ENCODE data around the gene TAF4.
"Not testable (repeated sequence)": the region's sequence is repeated elsewhere in the genome, so short reads cannot be mapped to it uniquely, and the experiment has no call there.

The TAF4 gene

DNA sequence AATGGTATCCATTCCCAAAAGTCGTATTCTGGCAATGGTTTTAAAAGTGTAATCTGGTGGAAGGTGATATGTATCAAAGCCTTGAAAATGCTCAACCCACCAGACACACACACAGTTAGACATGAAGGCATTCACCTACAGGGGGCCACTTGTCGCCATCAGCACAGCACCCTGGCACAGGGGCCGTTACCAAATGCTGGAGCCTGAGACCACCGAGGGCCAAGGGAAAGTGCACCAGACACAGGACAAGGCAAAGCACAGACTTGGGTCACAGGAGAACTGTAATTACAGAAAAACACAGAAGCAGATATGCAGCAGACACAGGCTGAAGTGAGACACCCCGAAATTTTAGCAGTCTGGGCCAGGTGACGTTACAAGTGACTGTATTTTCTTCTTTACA, 9.3 kb downstream of the TAF4 start:
- DNase-seq (ENCODE audit: low read depth, low spot score): no peak

DNA sequence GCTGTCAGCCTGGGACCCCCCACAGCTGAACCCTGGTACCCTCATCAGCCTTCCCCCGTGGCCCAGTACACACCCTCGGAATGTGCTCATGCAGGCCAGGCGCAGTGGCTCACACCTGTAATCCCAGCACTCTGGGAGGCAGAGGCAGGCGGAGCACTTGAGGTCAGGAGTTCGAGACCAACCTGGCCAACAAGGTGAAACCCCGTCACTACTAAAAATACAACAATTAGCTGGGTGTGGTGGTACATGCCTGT, 9.9 kb downstream of the TAF4 start:
- DNase-seq (ENCODE audit: low read depth, low spot score): not testable (repeated sequence)

DNA sequence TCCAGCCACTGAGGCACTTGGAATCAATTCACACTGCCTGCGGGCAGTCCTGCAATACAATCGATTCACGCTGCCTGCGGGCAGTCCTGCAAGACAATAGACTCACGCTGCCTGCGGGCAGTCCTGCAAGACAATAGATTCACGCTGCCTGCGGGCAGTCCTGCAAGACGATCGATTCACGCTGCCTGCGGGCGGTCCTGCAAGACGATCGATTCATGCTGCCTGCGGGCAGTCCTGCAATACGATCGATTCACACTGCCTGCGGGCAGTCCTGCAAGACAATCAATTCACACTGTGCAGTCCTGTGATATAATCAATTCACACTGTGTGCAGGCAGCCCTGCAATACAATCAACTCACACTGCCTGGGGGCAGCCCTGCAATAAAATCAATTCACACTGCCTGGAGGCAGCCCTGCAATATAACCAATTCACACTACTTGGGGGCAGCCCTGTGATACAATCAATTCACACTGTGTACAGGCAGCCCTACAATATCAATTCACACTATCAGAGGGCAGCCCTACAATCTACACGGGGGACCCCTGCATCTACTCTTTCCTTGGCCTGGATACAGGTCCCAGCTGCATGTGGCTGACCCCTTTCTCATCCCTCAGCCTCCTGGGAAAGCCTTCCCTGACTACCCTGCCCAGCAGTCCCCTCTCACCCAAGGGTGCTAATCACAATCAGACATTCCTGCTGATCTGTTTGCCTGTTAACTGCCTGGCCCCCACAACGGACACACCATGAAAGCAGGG, 10.4 kb downstream of the TAF4 start:
- no peak for DNase-seq (ENCODE audit: low read depth, low spot score)

DNA sequence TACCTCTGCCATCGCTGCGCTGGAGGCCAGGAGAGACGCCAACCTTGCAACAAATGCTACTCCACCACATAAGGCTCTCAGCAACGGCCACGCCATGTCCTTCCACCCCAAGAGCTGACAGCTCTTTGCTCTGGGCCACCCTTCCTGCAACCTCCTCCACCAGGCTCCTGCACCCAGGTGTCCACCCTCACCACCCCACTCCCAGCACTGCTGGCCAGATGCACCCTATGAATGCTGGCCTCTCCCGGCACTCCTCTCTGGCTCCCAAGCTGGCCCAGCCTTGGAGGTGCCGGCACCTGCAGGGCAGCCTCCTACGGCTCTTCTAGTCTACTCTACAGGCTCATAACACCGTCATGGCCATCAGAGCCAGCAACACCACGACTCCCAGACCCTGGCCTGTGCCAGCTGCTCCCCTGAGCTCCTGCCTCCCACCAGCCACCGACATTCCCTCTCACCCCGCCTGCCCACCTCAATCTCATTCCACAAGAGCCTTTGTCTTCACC, 11.2 kb downstream of the TAF4 start:
- no peak for DNase-seq (ENCODE audit: low read depth, low spot score)

DNA sequence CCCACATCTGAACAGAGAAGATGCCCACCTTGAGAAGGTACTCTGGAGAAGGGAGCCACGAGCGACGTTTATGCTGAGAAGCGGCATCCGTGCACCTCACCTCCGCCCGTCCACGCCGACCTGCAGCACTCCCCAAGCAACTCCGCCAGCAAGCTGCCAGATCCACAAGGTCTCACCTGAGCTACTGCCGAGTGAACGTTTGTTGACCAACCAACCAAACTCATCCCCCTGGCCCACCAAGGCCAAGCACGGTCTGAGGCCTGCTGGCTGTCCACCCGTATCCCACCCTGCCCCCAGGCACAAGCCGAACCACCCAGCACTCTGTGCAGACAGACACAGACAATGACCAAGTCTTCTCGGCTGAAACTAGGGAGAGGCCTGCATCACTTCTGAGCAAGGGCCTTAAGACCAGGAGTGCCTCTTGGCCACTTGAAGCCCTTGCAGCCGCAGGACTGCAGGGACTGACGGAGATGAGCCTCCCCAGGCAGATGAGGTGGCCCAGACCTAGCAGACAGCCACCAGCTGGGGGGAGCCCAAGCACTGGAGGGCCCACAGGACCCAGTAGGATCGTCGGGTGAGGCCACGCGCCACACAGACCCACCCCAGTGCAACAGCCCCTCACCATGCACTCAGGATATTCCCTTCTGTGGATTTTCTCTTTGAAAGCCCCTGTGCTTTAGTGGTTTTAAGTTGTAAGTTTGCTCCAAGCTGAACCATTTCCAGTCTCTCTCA, 12.1 kb downstream of the TAF4 start:
- DNase-seq (ENCODE audit: low read depth, low spot score): no peak

DNA sequence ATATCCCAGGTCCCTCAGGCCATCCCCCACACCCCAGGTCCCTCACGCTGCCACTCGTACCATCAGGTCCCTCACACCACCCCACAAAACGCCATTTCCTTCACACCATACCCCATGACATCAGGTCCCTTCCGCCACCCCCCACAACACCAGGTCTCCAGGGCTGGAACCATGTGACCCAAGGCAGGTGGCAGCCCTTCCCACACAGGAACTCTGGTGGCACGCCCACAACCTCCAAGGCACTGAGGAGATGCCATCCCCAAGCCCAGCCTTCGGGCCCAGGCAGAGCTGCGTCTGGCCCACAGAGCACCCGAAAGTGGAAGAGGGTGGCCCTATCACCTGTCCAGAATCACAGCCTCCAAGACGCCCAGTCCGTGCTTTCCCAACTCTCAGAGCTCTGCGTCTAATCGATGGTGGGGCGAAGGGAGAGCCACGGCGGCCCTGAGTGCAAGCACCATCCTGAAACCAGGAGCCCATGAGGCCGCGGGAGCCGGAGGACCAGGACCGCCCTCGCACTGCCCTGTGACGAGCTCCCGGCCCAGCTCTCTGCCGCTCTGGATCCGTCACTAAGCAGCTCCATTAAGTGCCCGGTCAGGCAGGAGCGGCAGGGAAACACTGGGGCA, 12.7 kb downstream of the TAF4 start:
- no peak for DNase-seq (ENCODE audit: low read depth, low spot score)

DNA sequence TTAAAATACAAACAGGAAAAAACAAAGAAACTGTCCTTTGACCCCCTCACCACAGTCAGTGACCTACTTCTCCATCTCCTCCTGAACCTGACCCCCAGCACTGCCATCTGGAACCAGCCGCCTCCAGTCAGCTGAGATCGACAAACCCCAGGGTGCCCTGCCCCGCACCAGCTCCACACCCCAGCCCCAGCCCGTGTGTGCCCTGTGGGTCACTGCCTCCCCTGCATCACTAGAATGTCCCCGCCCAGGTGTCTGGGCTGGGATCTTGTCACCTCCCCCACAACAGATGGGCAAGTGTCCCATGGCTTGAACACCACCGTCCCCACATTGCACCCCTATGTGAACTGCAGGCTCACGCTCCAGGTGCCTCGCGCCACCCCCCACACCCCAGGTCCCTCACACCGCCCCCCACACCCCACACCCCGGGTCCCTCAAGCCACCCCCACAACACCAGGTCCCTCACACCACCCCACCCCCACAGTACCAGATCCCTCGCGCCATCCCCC, 13.3 kb downstream of the TAF4 start:
- DNase-seq (ENCODE audit: low read depth, low spot score): no peak

DNA sequence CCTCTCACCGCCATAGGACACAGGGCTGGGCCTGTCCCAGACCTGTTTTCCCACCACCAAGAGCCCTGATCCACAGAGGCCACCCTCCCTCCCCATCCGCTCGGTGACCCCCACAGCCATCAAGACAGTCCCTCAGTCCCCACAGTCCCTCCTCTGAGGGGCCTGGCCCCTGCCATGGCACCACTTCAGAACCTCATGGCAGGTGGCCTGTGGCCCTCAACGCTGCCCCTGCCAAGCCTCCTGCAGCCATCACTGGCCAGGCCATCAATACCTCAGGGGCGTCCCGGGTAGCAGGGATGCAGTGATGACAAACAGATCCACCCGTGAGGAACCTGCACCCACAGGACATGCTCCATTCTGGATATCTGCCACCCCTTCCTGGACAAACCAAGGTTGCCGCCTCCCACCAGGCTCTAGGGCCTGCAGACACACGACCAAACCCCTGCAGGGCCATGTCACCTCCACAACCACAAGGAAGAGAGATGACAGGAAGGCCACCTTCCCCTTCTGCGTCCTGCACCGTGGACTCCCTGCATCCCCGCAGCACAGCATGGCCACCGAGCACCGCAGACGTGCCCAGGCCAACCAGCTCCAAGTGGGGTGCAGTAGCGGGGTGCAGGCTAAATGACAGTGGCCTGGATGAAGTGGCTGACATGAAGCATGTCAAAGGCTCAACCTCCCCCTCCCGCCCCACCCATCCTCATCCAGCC, 14.0 kb downstream of the TAF4 start:
- DNase-seq (ENCODE audit: low read depth, low spot score): no peak

DNA sequence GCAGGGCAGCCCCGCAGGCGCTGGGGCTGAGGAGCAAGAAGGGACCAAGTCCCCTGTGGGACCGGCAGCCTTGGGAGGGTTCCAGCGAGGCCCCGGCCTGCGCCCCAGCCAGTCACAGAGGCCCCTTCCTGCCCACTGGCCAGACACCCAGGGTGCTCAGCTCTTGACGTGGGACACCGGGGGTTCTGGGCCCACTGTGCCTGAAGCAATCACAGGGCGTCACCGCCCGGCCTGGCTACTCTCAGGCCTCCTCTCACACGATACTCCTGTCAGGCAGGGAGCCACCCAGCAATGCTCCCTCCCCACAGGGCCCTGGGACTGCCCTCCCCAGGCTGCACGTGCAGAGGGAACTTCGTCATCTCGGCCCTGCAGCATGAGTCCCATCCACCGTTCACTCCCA, 14.5 kb downstream of the TAF4 start:
- no peak for DNase-seq (ENCODE audit: low read depth, low spot score)

DNA sequence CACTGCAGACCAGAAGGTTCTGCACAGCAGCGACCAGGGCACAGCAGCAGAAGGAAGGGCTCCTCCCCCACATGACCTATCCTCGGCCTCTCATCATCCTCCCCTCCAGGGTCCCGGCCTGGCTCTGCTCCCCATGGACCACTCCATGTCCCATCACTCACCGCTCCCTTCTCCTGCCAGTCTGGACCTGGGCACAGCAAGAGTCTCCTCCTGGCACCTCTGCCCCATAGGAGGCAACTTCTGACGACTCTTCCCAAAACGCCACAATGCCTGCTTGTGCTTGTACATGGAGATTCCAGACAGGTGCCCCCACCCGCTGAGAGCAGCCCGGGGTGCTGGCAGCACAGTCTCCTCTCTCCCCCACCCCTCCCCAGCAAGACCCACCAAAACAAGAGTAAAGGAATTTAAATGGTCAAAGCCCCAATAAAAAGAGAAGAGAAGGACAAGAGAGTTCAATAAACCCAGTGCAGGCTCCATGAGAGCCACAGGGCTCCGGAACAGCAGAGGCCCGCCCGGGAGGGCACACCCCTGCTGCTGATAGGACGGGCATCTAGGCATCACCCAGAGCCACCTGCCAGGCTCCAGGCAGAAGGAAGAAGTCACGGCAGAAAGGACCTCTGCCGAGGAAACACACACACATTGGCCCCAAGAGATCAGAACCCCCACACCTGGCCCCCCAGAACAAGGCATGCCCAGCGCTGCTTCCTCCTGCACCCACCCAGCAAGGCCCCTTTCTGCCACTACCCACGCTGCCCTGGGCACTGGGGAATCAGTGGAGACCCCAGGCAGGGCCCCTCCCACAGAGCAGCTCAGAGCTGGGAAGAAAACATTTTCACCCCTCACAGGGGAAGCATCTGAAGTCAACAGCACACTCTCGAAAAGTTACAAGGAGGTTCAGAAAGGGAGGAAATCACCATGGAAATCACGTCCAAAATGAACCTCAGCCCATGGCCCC, 15.2 kb downstream of the TAF4 start:
- no peak for DNase-seq (ENCODE audit: low read depth, low spot score)

DNA sequence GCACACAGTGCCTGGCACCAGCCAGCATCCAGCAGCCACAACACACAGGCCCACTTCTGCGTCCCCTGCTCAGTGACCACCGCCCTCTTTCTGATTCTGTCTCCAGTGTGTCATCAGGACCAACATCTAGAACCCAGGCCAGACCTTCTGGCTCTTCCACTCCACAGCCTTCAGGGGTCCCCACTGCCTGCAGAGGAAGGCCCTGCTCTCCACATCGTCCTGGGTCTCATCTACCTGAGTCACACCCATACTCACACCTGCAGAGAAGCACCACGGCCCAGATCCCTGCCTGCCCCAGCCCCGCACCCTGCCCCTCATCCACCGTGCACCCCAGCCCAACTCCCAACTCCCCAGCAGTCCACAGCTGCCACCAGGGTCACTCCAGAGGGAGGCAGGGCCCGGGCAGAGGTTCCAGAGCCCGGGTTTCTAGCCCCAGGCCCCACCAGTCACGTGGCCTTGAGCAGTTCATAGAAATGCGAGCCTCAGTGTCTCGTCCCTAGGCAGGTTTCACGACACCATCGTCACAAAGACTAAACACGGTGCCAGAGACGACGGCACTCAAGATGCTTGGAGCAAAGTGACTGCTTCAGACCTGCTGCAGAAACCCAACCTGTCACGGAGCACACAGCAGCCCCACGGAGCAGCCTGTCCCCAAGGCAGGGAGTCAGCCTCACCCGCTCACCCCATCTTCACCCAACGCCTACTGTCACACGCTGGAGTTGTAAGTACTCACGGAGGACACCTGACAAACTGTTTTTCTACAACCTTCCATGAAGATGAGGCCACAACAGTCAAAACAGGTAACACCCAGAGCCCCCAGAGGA, 16.1 kb downstream of the TAF4 start:
- DNase-seq (ENCODE audit: low read depth, low spot score): no peak

DNA sequence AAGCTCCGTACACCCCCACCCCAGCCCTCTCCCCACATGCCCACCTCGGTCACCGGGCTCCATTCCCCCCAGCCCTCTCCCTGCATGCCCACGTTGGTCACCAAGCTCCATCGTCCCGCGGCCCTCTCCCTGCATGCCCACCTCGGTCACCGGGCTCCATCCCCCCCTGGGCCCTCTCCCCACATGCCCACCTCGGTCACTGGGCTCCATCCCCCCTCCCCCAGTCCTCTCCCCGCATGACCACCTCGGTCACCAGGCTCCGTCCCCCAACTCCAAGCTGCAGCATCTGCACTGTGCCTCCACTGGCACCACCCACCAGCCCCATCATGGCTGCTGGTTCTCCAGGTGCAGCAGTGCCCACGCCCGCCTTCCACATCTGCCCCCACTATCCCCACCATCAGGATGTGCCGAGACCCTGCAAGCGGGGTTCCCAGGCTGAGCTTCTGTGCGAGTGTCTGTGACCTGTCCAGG, 16.8 kb downstream of the TAF4 start:
- DNase-seq (ENCODE audit: low read depth, low spot score): no peak

DNA sequence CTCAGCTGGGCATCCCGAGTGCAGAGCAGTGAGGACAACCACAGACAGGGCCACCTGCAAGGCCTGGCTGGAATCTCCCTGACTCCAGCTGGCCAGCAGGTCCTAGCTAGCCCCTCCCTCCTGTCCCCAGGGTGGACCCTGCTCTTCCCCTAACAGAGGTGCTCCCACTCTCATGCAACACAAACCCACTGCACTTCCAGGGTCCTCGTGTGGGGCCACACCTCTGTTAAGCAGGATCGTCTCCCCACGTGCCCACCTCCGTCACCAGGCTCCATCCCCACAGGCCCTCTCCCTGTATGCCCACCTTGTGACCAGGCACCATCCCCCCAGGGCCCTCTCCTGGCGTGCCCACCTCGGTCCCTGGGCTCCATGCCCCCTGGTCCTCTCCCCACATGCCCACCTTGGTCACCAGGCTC, 17.3 kb downstream of the TAF4 start:
- DNase-seq (ENCODE audit: low read depth, low spot score): no peak

DNA sequence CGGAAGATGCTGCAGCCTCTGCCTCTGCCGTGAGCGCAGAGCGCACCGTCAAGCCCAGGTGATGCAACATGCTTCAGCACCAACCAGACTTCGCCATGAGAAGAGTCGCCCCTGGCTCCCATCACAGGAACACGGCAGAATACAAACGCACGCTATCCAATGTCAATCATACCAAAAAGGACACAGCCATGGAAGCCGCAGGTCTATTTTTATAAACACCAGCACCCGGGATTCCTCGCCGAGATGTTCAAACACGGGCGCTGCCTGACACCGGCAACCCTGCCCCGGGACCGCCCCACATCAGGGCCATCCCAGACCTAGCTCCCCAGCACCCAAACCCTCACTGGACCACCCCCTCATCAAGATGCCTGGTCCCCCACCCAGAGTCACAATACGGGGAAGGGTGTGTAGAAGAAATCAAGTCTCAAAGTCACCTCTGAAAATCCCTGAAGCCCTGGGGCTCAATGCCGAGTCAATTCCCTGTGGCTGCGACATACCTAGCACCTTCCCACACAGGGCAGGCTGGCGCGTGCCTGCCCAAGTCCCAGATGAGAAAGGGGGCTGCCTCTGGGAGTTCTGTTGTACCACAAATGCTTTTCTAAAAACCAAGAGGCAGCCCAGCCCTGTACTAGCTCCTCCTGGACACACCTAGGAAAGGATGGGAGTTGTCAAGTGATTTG, 17.9 kb downstream of the TAF4 start:
- DNase-seq (ENCODE audit: low read depth, low spot score): no peak

DNA sequence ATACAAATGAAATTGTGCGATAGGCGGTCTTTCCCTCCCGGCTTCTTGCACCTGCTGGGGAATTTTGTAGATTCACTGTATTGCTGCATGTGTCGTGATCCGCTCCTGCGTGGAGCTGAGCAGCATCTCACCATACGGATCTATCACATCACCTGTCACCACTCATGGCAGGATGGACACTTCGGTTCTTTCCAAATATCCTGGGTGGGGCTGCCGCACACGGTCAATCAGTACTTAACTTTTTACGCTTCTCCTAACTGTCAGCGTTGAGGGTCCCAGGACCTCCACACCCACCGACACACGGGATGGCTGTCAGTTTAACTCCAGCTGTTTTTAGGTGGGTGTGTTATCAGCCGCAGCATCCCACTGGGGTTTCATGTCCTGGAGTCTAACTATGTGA, 19.2 kb downstream of the TAF4 start:
- no peak for DNase-seq (ENCODE audit: low read depth, low spot score)

DNA sequence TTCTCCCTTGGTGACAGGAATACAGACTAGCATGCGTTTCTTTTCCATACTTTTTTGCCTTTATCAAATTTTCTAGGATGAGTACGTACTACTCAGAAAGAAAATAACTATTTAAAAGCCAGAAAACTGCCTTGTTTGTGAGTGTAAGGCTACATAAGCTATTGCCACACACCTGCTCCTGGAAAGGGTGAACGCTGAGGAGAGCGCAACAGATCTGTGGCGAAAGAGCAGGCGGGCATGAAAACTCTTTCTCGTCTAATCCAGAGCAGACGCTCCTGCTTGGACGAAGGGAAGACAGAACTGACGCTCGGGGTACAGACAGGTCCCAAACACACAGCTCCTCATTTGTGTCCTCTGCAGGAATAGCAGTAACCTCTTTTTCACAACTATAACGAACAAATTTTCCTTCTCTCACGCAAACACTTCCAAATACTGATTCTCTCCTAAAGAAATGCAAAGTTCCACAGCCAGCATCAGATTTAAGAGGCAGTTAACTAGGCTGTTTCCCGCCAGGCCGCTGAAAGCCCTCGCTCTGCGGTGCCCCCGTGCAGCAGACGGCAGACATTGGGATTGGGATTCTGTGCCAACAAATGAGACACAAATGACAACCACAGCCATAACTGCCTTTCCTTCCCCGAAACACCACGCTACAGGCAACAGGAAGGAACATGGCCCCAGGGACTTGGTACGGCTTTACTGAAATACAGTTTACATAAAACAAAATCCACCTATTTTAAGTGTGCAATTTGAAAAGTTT, 20.0 kb downstream of the TAF4 start:
- no peak for DNase-seq (ENCODE audit: low read depth, low spot score)

DNA sequence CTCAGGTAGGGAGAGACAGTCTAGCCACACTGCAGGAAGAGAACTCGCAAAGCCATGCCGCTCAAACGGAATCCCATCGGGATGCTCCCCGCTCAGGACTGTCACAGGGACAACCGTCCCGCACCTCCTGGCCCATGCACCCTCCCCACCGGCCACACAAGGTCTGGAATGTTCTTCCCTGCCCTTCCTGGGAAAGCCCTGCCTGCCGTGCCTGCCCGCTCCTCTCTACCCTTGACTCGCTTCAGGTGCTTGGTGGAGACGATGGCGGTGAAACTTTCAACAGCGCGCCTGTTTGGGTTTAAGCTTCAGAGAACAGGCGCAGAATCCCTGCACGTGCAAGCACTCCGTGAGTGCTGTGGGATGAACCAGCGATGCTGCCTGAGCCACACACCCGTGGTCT, 20.6 kb downstream of the TAF4 start:
- no peak for DNase-seq (ENCODE audit: low read depth, low spot score)

DNA sequence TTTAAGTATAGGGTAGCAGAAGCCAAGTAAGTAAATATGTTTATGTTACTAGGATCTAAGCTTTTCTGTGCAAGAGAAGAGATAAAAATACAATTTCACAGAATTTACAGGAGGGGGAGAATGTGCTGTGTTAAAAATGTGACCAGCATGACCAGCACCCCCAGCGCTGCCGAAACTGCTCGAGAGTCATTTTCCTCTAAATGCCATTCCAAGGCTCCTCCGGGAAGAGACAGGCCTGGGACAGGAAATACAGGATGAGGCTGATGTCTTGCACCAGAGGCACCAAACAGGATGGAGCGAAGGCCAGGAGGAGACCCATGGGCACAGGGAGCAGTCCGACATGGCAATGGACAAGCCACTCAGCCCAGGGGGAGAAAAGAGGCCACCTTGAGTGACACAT, 21.1 kb downstream of the TAF4 start:
- DNase-seq (ENCODE audit: low read depth, low spot score): no peak

Data from astrocyte of the hippocampus (primary cell).